GM19467 (cell line): ENCODE results near the gene LGI1.

ENCODE experiments used
- ATAC-seq: cut with Tn5 transposase; IDR thresholded peaks from one replicate; pipeline ENCODE4 v1.9.1; 2021; ENCODE audit warnings: mild to moderate bottlenecking, moderate library complexity; ENCODE audit not compliant: unreplicated experiment

Gene LGI1

GRCh38 chr10:93757801-93758507, at the start of gene LGI1:
LGI1 (plus strand) TSS chr10:93757936; CDS start chr10:93758145, 209 bp downstream.
- ATAC-seq: no peak

- ATAC-seq: no peak
These were observed 47.3 kb upstream of the LGI1 start for GRCh38 chr10:93710333-93710909.

- no peak for ATAC-seq
These were observed 45.8 kb upstream of the LGI1 start for GRCh38 chr10:93711891-93712290.

GRCh38 chr10:93712593-93712992, 45.1 kb upstream of the LGI1 start:
- no peak for ATAC-seq

- ATAC-seq: peak; percentile 79
These were observed 42.4 kb upstream of the LGI1 start for GRCh38 chr10:93715345-93715744.

- no peak for ATAC-seq
These were observed 41.0 kb upstream of the LGI1 start for GRCh38 chr10:93716766-93717165.

- peak; percentile 66 for ATAC-seq
These were observed 38.6 kb upstream of the LGI1 start for GRCh38 chr10:93718937-93719725.

- ATAC-seq: no peak
These were observed 37.8 kb upstream of the LGI1 start for GRCh38 chr10:93719901-93720300.

GRCh38 chr10:93722550-93722949, 35.2 kb upstream of the LGI1 start:
- ATAC-seq: no peak

- ATAC-seq: no peak
These were observed 34.6 kb upstream of the LGI1 start for GRCh38 chr10:93723153-93723552.

GRCh38 chr10:93726024-93726423, 31.7 kb upstream of the LGI1 start:
- no peak for ATAC-seq

- no peak for ATAC-seq
These were observed 16.4 kb upstream of the LGI1 start for GRCh38 chr10:93741367-93741766.

- peak; percentile 78 for ATAC-seq
These were observed 14.9 kb upstream of the LGI1 start for GRCh38 chr10:93742633-93743349.

- ATAC-seq: no peak
These were observed 12.2 kb upstream of the LGI1 start for GRCh38 chr10:93745408-93746065.

GRCh38 chr10:93746844-93747284, 10.9 kb upstream of the LGI1 start:
- ATAC-seq: no peak

- no peak for ATAC-seq
These were observed 8.4 kb upstream of the LGI1 start for GRCh38 chr10:93749218-93749799.

- ATAC-seq: no peak
These were observed 6.6 kb upstream of the LGI1 start for GRCh38 chr10:93751124-93751523.

- no peak for ATAC-seq
These were observed 5.9 kb upstream of the LGI1 start for GRCh38 chr10:93751832-93752231.

GRCh38 chr10:93752761-93753160, 5.0 kb upstream of the LGI1 start:
- no peak for ATAC-seq

GRCh38 chr10:93753621-93754250, 4.0 kb upstream of the LGI1 start:
- no peak for ATAC-seq
